Cortex of kidney (tissue), 1 donor: ENCODE data around the gene MRPL11.

Source experiments
- DNase-seq: peaks from one replicate; lab custom pipeline; 2025; lab: John Stamatoyannopoulos, UW

The MRPL11 gene

DNA sequence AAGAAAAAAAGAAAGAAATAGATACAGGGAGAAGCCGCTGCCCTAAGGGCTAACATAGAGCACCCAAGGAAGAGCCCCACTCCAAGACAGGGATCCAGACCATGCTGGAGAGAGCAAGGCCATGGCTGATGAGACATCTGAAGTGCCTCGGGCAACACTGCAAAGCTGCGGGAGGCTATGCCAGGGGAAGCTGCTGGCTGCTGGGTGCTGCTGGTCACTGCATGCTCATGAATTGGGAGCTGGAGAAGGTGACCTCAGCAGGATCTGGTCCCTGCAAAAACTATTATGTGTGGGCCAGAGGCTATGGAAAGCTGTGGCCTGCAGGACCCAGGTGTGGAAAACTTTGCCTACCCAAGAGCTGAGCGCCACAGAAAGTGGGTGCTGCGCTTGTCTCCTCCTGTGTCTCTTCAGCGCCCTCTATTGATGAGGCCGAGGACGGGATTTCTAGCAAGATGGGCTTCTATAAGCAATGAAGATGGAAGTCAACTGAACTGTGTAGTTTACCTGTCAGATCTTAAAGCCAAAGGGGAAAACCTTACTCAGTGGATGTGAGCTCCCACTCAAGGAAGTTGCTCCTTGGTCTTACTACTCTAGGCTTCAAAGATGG lies 49.8 kb downstream of the MRPL11 start:
- DNase-seq = no peak

- no peak for DNase-seq
These were observed 52.2 kb downstream of the MRPL11 start for GRCh38 chr11:66386171-66387069.
